ENCODE measurements around the gene ITPRIPL1.

DNA sequence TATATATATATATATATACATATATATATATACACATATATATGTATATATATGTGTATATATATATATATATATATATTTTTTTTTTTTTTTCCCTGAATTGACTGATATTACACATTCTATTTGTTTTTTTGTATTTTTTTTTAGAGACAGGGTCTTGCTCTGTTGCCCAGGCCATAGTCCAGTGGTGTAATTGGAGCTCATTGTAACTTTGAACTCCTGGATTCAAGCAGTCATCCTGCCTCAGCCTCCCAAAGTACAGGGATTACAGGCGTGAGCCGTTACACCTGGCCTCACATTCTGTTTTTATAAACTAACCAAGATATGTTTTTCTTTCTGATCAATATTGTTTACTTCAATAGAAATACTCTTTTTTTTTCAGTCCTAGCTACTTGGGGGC, 36.6 kb downstream of the ITPRIPL1 start:
- TF ChIP-seq CTCF (IDR thresholded peaks at IDR 0.05; ENCODE audit: low read depth, low read length, missing input control) (no peak), YY1 (IDR thresholded peaks at IDR 0.05) (no peak), SP1 (IDR thresholded peaks at IDR 0.05) (no peak), ATF3 (IDR thresholded peaks at IDR 0.05) (no peak), RAD21 (IDR thresholded peaks at IDR 0.05) (no peak), HNF4G (IDR thresholded peaks at IDR 0.05) (no peak), TAF1 (conservative IDR thresholded peaks at IDR 0.05) (no peak), REST (IDR thresholded peaks at IDR 0.05) (no peak), MAX (IDR thresholded peaks at IDR 0.05) (no peak)

Data from liver (tissue), 3 donors.